GM12878 (cell line): ENCODE data around the gene LMAN1L. TPM values are rescaled to one million over a fixed set of nuclear protein-coding genes. Genes with fewer than 3 reads are reported as not detected.
A peak's percentile ranks its signal among the peaks of the same experiment; 100 is the strongest.

Source experiments
- ATAC-seq: fragments of 200-7000 bp; cut with Tn5 transposase; 3 replicates; pipeline ENCODE4 v1.9.1; 2020; ENCODE audit warnings: mild to moderate bottlenecking, moderate library complexity
- BruUV-seq: library from RNA; stranded (reverse); fragments of 400-500 nt; replicated peaks from 2 replicates; lab custom pipeline; 2021; lab: Mats Ljungman, UMichigan
- CTCF ChIA-PET: fragments of 300-600 bp; sonication (Branson Sonifier 250); formaldehyde crosslinking; extraction: SDS; loops from one replicate; lab custom pipeline; 2021; ENCODE audit warnings: inconsistent platforms; lab: Yijun Ruan, JAX
- POLR2A ChIA-PET: fragments of 350-600 bp; formaldehyde crosslinking; extraction: SDS; loops from one replicate; lab custom pipeline; 2021; ENCODE audit warnings: inconsistent platforms; lab: Charles Lee
- RAD21 ChIA-PET: fragments of 300-600 bp; sonication (Branson Sonifier 250); formaldehyde crosslinking; loops from one replicate; lab custom pipeline; 2023; ENCODE audit warnings: antibody characterized with exemption; ENCODE audit not compliant: unreplicated experiment; lab: Charles Lee
- SMC1A ChIA-PET: fragments of 300-600 bp; sonication (Branson Sonifier 250); formaldehyde crosslinking; loops from one replicate; lab custom pipeline; 2023; ENCODE audit not compliant: unreplicated experiment, uncharacterized antibody; lab: Charles Lee
- DNase-seq: peaks from one replicate; pipeline ENCODE4 v3.0.0-alpha.2; 2011; ENCODE audit warnings: low read depth, low spot score
- FAIRE-seq: peaks from 3 replicates; lab custom pipeline; 2011; peaks lifted over from hg19 to GRCh38; lab: Jason Lieb, UNC
- H2AFZ ChIP-seq: 2 replicates; pipeline ENCODE4 v1.6.0; 2011; ENCODE audit warnings: low read depth, low read length, control low read depth; ENCODE audit not compliant: control insufficient read depth
- H3K27ac ChIP-seq: 2 replicates; pipeline ENCODE4 v1.5.1; 2011; ENCODE audit warnings: control low read depth; ENCODE audit not compliant: control insufficient read depth, insufficient read depth
- H3K27me3 ChIP-seq, 2 experiments: replicated peaks in 1 of 2; 2 replicates each; pipeline versions ENCODE4 v1.6.0 to v1.6.1; 2011; ENCODE audit warnings: low read length in 1 of 2; ENCODE audit not compliant: control insufficient read depth in 2 of 2, insufficient read depth in 2 of 2
- H3K36me3 ChIP-seq, 2 experiments: 2 replicates each; pipeline ENCODE4 v1.5.1; 2011; ENCODE audit warnings: low read length in 1 of 2; ENCODE audit not compliant: control insufficient read depth in 2 of 2, insufficient read depth in 2 of 2
- H3K4me1 ChIP-seq: 2 replicates; pipeline ENCODE4 v1.6.1; 2011; ENCODE audit warnings: mild to moderate bottlenecking, low read length, moderate library complexity, mixed read lengths; ENCODE audit not compliant: control insufficient read depth, insufficient read depth
- H3K4me2 ChIP-seq: 2 replicates; pipeline ENCODE4 v1.6.0; 2011; ENCODE audit warnings: control low read depth; ENCODE audit not compliant: control insufficient read depth, insufficient read depth
- H3K4me3 ChIP-seq: fragments of 200-600 bp; sonication (generic); 2 replicates; pipeline ENCODE4 v1.5.1; 2016
- H3K79me2 ChIP-seq: 2 replicates; pipeline ENCODE4 v1.6.0; 2011; ENCODE audit warnings: low read length; ENCODE audit not compliant: control insufficient read depth, insufficient read depth
- H3K9ac ChIP-seq: 2 replicates; pipeline ENCODE4 v1.8.0; 2011; ENCODE audit warnings: low read length, control low read depth, mixed read lengths; ENCODE audit not compliant: control insufficient read depth, insufficient read depth
- H3K9me3 ChIP-seq: replicated peaks from 3 replicates; pipeline ENCODE4 v1.5.1; 2011; ENCODE audit warnings: mild to moderate bottlenecking, low read length; ENCODE audit not compliant: control insufficient read depth, insufficient read depth
- H4K20me1 ChIP-seq: 2 replicates; pipeline ENCODE4 v1.6.0; 2011; ENCODE audit not compliant: control insufficient read depth, insufficient read depth
- CBFB ChIP-seq: IDR thresholded peaks from 2 replicates; pipeline ENCODE4 v1.6.1; 2016; ENCODE audit warnings: antibody characterized with exemption, low read depth
- CHD1 ChIP-seq: IDR thresholded peaks from 2 replicates; pipeline ENCODE4 v1.6.1; 2012; ENCODE audit warnings: low read depth, low read length, improper control_type of control experiment
- CHD2 ChIP-seq: IDR thresholded peaks from 2 replicates; pipeline ENCODE4 v1.6.1; 2011; ENCODE audit warnings: low read depth, low read length, improper control_type of control experiment, borderline replicate concordance
- CREM ChIP-seq: IDR thresholded peaks from 2 replicates; pipeline ENCODE4 v1.6.1; 2014; ENCODE audit warnings: antibody characterized with exemption, low read depth
- DPF2 ChIP-seq: fragments of 450-650 bp; IDR thresholded peaks from 2 replicates; pipeline ENCODE4 v1.6.1; 2017; ENCODE audit warnings: mild to moderate bottlenecking
- EED ChIP-seq: sonication (generic); IDR thresholded peaks from 2 replicates; pipeline ENCODE4 v1.6.1; 2016; ENCODE audit warnings: antibody characterized with exemption, low read depth
- EGR1 ChIP-seq, 2 experiments: IDR thresholded peaks; 1 replicate in 1 of 2; 2 replicates in 1 of 2; pipeline ENCODE4 v1.6.1; 2011 to 2012; ENCODE audit warnings: low read depth in 2 of 2, low read length in 2 of 2, borderline replicate concordance in 1 of 2, mild to moderate bottlenecking in 1 of 2, moderate library complexity in 1 of 2
- HDGF ChIP-seq: fragments of 450-650 bp; IDR thresholded peaks from 2 replicates; pipeline ENCODE4 v1.6.1; 2016; ENCODE audit warnings: antibody characterized with exemption
- IKZF1 ChIP-seq: fragments of 450-650 bp; conservative IDR thresholded peaks from 2 replicates; pipeline ENCODE4 v1.6.1; 2017; ENCODE audit warnings: antibody characterized with exemption, mild to moderate bottlenecking
- IKZF2 ChIP-seq, 2 experiments: fragments of 450-650 bp; IDR thresholded peaks; 2 replicates each; pipeline ENCODE4 v1.6.1; 2017; ENCODE audit warnings: mild to moderate bottlenecking in 2 of 2, moderate library complexity in 2 of 2
- KDM1A ChIP-seq: fragments of 200-600 bp; sonication (generic); IDR thresholded peaks from 2 replicates; pipeline ENCODE4 v1.6.1; 2016; ENCODE audit warnings: borderline replicate concordance
- MEF2B ChIP-seq: fragments of 450-650 bp; IDR thresholded peaks from 2 replicates; pipeline ENCODE4 v1.6.1; 2018; ENCODE audit warnings: mild to moderate bottlenecking, moderate library complexity; ENCODE audit not compliant: partially characterized antibody, poor library complexity, severe bottlenecking
- NR2C2 ChIP-seq: IDR thresholded peaks from 2 replicates; pipeline ENCODE4 v1.6.1; 2011; ENCODE audit warnings: borderline replicate concordance, low read depth; ENCODE audit not compliant: control insufficient read depth, insufficient read length
- POLR2A ChIP-seq: IDR thresholded peaks from 2 replicates; pipeline ENCODE4 v1.6.1; 2011; ENCODE audit warnings: low read depth, mild to moderate bottlenecking, low read length
- POLR2AphosphoS5 ChIP-seq: IDR thresholded peaks from 2 replicates; pipeline ENCODE4 v1.6.1; 2011; ENCODE audit warnings: mild to moderate bottlenecking, low read length, inconsistent platforms
- RBBP5 ChIP-seq: fragments of 200-600 bp; sonication (generic); conservative IDR thresholded peaks from 2 replicates; pipeline ENCODE4 v1.6.1; 2016
- RUNX3 ChIP-seq: IDR thresholded peaks from 2 replicates; pipeline ENCODE4 v1.6.1; 2012; ENCODE audit warnings: low read length, inconsistent platforms
- SMARCA5 ChIP-seq: fragments of 450-650 bp; IDR thresholded peaks from 2 replicates; pipeline ENCODE4 v1.6.1; 2017; ENCODE audit warnings: mild to moderate bottlenecking
- TCF12 ChIP-seq: IDR thresholded peaks from 2 replicates; pipeline ENCODE4 v1.6.1; 2011; ENCODE audit warnings: low read depth, mild to moderate bottlenecking, low read length
- TCF3 ChIP-seq: IDR thresholded peaks from 2 replicates; pipeline ENCODE4 v1.6.1; 2012; ENCODE audit warnings: low read depth, mild to moderate bottlenecking, low read length, borderline replicate concordance; ENCODE audit not compliant: insufficient read depth
- YBX1 ChIP-seq: fragments of 450-650 bp; IDR thresholded peaks from 2 replicates; pipeline ENCODE4 v1.6.1; 2016; ENCODE audit warnings: antibody characterized with exemption
- WGBS: methylation state at CpG from one replicate; pipeline ENCODE4 v1.1.6; 2016; ENCODE audit warnings: low lambda C conversion rate; ENCODE audit not compliant: insufficient replicate concordance, insufficient coverage; ENCODE audit errors: missing lambda C conversion rate; 5-methylcytosine and 5-hydroxymethylcytosine counted together
- in situ Hi-C: fragments of 300-500 bp; cut with MboI; formaldehyde crosslinking; loops from 9 replicates; pipeline ENCODE4 v1.14.3; 2018; ENCODE audit warnings: mixed read lengths
- intact Hi-C: fragments of 100-400 bp; cut with micrococcal nuclease; formaldehyde crosslinking; loops from one replicate; pipeline ENCODE4 v1.14.2; 2022; ENCODE audit not compliant: unreplicated experiment
- polyA plus RNA-seq, 11 experiments: library from polyadenylated mRNA; depleted of rRNA in 4 of 11; unstranded in 6 of 11; stranded (reverse) in 5 of 11; fragments of >200 nt; fragmentation: Nextera tagmentation in 4 of 11; fragmentation: Illumina TruSeq in 1 of 11; extraction: Ambion mirVana in 4 of 11; extraction: Trizol in 1 of 11; gene quantifications; 1 replicate in 1 of 11; 2 replicates in 10 of 11; pipeline versions ENCODE4 v1.2.1 to v1.2.3, GENCODE V29; 2011 to 2016; ENCODE audit warnings: inconsistent platforms in 2 of 11, missing spikeins in 2 of 11, low read depth in 1 of 11
- total RNA-seq, 4 experiments: library from RNA; depleted of rRNA in 3 of 4; stranded (reverse); fragments of >200 nt in 3 of 4; fragmentation: Illumina TruSeq in 1 of 4; extraction: Trizol in 1 of 4; gene quantifications; 2 replicates each; pipeline versions ENCODE4 v1.2.1 to v1.2.3, GENCODE V29; 2013 to 2021
- TF ChIP-seq, protein P1 (sequence below): fragments of 150-350 bp; IDR thresholded peaks from 2 replicates; pipeline ENCODE4 v1.6.1; 2016; ENCODE audit warnings: low read depth, low read length

LMAN1L gene
- total and polyA plus RNA-seq, 10 of the 15 experiments (the other 5 are each of a cell fraction or from before 2014, with no cell fraction given), result not detected

DNA sequence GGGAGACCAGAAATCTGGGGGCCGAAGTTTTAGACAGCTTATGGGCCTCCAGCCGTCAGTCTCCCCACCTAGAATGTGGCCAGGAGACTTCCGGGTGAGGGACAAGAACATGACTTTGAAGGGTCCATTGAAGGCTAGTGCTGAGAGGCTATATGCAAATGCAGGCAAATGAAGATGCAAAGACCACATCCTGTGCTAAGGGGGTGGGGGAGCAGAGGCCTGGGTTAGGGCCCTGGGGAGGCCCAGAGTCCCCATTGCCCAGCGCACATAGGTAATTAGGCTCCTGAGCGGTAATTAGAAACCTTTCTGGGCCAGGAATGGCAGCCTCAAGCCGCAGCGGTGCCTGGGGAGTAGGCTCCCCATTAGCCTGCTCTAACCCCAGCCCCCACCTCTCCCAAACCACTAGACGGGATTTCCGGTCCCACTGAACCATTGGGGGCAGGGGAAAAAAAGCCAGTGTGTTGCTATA, 23.9 kb upstream of the LMAN1L start (continued):
- peak; percentile 80 for TF ChIP-seq TCF12

DNA sequence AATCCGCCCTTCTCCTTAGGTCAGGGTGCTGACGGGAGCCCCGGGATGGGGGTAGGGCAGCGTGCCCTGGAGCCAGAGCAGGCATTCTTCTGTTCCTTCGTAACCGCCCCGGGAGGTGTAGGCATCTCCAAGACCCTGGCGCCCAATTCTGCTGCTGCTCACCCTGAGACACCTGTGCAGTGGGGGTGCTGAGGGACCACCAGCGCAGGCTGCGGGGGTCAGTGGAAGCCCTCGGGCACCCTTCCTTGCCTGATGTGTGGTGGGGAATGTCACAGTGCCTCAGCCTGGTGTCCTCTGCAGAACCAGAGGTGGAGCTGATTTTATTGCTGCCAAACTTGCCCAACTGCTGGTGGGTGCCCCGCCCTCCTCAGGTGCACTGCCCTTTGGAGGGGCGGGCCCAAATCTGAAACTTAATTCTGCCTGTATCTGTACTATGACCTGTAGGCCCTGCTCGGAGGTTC, 23.4 kb upstream of the LMAN1L start:
- ATAC-seq (peak; percentile 19), DNase-seq (no peak), FAIRE-seq (no peak)
- peak overlapping the region; percentile 82 for H3K9ac ChIP-seq
- no peaks in the 10 kb centered on the region for H3K27me3 ChIP-seq
- H3K36me3 ChIP-seq, result peaks cover 6 to 12% of the 10 kb centered on the region in 2 experiments; a peak in 3 of 4 replicates
- ChIA-PET RAD21 (interaction anchor here (1.0 to 25.2 kb wide), 3 partner anchors 1 to 79 kb away, joined by 4 to 1186 read pairs (median 1186); partner anchors contain the start of gene CSK), POLR2A (interaction anchor here (0.6 to 14.2 kb wide), 5 partner anchors 8 to 387 kb away, joined by 3 to 602 read pairs (median 6); partner anchors contain the start of gene CSK), CTCF (interaction anchor here (0.5 to 25.9 kb wide), 5 partner anchors 9 to 811 kb away, joined by 3 to 1288 read pairs (median 23); partner anchors contain the start of gene CSK), SMC1A (interaction anchor here (1.0 to 15.7 kb wide), 4 partner anchors 9 to 95 kb away, joined by 4 to 811 read pairs (median 48); partner anchors contain the start of gene CSK)
- BruUV-seq, result no TSS peak
- in situ Hi-C loops, result no loop called here
- no peaks in the 10 kb centered on the region for H4K20me1 ChIP-seq
- no peaks in the 10 kb centered on the region for H3K9me3 ChIP-seq
- H3K4me1 ChIP-seq, result peaks cover 69% of the 10 kb centered on the region
- H3K27ac ChIP-seq, result peak overlapping the region; percentile 96
- under 1% methylated on average over 13 of the region's 14 CpGs for WGBS
- H3K4me3 ChIP-seq, result peak overlapping the region; percentile 77
- H2AFZ ChIP-seq, result no peak overlapping the region
- peaks cover 91% of the 10 kb centered on the region for H3K79me2 ChIP-seq
- intact Hi-C loops, result loop anchor here (1.0 to 5.0 kb wide), 3 partner anchors 11 to 318 kb away; partner anchors contain the start of gene ARID3B
- H3K4me2 ChIP-seq, result peak overlapping the region; percentile 67
- TF ChIP-seq KDM1A (no peak), EED (no peak), RBBP5 (no peak), CHD2 (no peak), POLR2AphosphoS5 (no peak; the same call in 1 of the 2 replicates), CBFB (no peak), SMARCA5 (peak; percentile 72; the same call in 1 of the 2 replicates), TCF3 (0 out of 2 replicates have a peak, but pooled peaks have one; percentile 17), POLR2A (peak; percentile 63; the same call in 1 of the 2 replicates), NR2C2 (no peak), IKZF2 (IDR thresholded peaks at IDR 0.05) (peak in 1 of 2 experiments; percentile 35; a peak in 2 of 4 replicates), CREM (no peak), DPF2 (peak; percentile 33; the same call in 1 of the 2 replicates), RUNX3 (no peak), HDGF (0 out of 2 replicates have a peak, but pooled peaks have one; percentile 51), CHD1 (no peak), MEF2B (peak; percentile 9), YBX1 (no peak), IKZF1 (peak; percentile 68), EGR1 (IDR thresholded peaks at IDR 0.05; ENCODE audit: borderline replicate concordance in 1 of 2, low read depth in 2 of 2, low read length in 2 of 2) (0 out of 3 replicates have a peak, but pooled peaks of 1 of the 2 experiments have one; percentile 11)
- TF ChIP-seq, protein P1, sequence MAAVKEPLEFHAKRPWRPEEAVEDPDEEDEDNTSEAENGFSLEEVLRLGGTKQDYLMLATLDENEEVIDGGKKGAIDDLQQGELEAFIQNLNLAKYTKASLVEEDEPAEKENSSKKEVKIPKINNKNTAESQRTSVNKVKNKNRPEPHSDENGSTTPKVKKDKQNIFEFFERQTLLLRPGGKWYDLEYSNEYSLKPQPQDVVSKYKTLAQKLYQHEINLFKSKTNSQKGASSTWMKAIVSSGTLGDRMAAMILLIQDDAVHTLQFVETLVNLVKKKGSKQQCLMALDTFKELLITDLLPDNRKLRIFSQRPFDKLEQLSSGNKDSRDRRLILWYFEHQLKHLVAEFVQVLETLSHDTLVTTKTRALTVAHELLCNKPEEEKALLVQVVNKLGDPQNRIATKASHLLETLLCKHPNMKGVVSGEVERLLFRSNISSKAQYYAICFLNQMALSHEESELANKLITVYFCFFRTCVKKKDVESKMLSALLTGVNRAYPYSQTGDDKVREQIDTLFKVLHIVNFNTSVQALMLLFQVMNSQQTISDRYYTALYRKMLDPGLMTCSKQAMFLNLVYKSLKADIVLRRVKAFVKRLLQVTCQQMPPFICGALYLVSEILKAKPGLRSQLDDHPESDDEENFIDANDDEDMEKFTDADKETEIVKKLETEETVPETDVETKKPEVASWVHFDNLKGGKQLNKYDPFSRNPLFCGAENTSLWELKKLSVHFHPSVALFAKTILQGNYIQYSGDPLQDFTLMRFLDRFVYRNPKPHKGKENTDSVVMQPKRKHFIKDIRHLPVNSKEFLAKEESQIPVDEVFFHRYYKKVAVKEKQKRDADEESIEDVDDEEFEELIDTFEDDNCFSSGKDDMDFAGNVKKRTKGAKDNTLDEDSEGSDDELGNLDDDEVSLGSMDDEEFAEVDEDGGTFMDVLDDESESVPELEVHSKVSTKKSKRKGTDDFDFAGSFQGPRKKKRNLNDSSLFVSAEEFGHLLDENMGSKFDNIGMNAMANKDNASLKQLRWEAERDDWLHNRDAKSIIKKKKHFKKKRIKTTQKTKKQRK, result no peak
